IPS-18c (cell line): Measurements from ENCODE around the gene ETV1.
"Not testable (repeated sequence)": the region's sequence is repeated elsewhere in the genome, so short reads cannot be mapped to it uniquely, and the experiment has no call there.

Source experiments
- H3K4me3 ChIP-seq: 2 replicates; pipeline ENCODE4 v1.7.0; 2013; ENCODE audit warnings: low read depth, mild to moderate bottlenecking, low read length, moderate library complexity; ENCODE audit not compliant: insufficient read depth
- H3K9me3 ChIP-seq: one replicate; pipeline ENCODE4 v1.6.1; 2013; ENCODE audit warnings: mild to moderate bottlenecking, low read length, moderate library complexity; ENCODE audit not compliant: control insufficient read depth, insufficient read depth

Gene ETV1

GRCh38 chr7:13952921-13953320 lies 36.5 kb downstream of the ETV1 start:
- Histone ChIP-seq H3K4me3 (no peak overlapping the region), H3K9me3 (no peaks in the 10 kb centered on the region)

GRCh38 chr7:13949939-13950338 lies 39.5 kb downstream of the ETV1 start:
- H3K4me3 ChIP-seq = no peak overlapping the region

GRCh38 chr7:13949445-13949844 lies 40.0 kb downstream of the ETV1 start:
- H3K4me3 ChIP-seq = no peak overlapping the region
- H3K9me3 ChIP-seq = no peaks in the 10 kb centered on the region

More at GRCh38 chr7:13949939-13950338, 39.5 kb downstream of the ETV1 start:
- no peaks in the 10 kb centered on the region for H3K9me3 ChIP-seq

- Histone ChIP-seq H3K9me3 (no peaks in the 10 kb centered on the region), H3K4me3 (no peak overlapping the region)
These were observed 41.3 kb downstream of the ETV1 start for GRCh38 chr7:13948019-13948801.

GRCh38 chr7:13947535-13947934 lies 41.9 kb downstream of the ETV1 start:
- H3K9me3 ChIP-seq = no peaks in the 10 kb centered on the region
- H3K4me3 ChIP-seq = no peak overlapping the region

- no peaks in the 10 kb centered on the region for H3K9me3 ChIP-seq
- no peak overlapping the region for H3K4me3 ChIP-seq
These were observed 43.3 kb downstream of the ETV1 start for GRCh38 chr7:13946181-13946580.

GRCh38 chr7:13945670-13946069 lies 43.8 kb downstream of the ETV1 start:
- H3K4me3 ChIP-seq = no peak overlapping the region
- no peaks in the 10 kb centered on the region for H3K9me3 ChIP-seq

GRCh38 chr7:13933536-13933935 lies 55.9 kb downstream of the ETV1 start:
- Histone ChIP-seq H3K9me3 (no peaks in the 10 kb centered on the region), H3K4me3 (no peak overlapping the region)

GRCh38 chr7:13933091-13933490 lies 56.4 kb downstream of the ETV1 start:
- Histone ChIP-seq H3K4me3 (no peak overlapping the region), H3K9me3 (no peaks in the 10 kb centered on the region)

GRCh38 chr7:13932131-13932530 lies 57.3 kb downstream of the ETV1 start:
- Histone ChIP-seq H3K9me3 (no peaks in the 10 kb centered on the region), H3K4me3 (no peak overlapping the region)

- Histone ChIP-seq H3K4me3 (no peak overlapping the region), H3K9me3 (no peaks in the 10 kb centered on the region)
These were observed 68.4 kb downstream of the ETV1 start for GRCh38 chr7:13921062-13921461.

GRCh38 chr7:13920053-13920697 lies 69.3 kb downstream of the ETV1 start:
- no peak overlapping the region for H3K4me3 ChIP-seq

GRCh38 chr7:13918333-13918732 lies 71.1 kb downstream of the ETV1 start:
- not testable (repeated sequence) for H3K9me3 ChIP-seq, H3K4me3 ChIP-seq

More at GRCh38 chr7:13920053-13920697, 69.3 kb downstream of the ETV1 start:
- no peaks in the 10 kb centered on the region for H3K9me3 ChIP-seq

GRCh38 chr7:13917103-13917502 lies 72.4 kb downstream of the ETV1 start:
- not testable (repeated sequence) for H3K4me3 ChIP-seq, H3K9me3 ChIP-seq

GRCh38 chr7:13915891-13916290 lies 73.6 kb downstream of the ETV1 start:
- H3K4me3 ChIP-seq = no peak overlapping the region
- no peaks in the 10 kb centered on the region for H3K9me3 ChIP-seq

- Histone ChIP-seq H3K4me3 (no peak overlapping the region), H3K9me3 (no peaks in the 10 kb centered on the region)
These were observed 76.7 kb downstream of the ETV1 start for GRCh38 chr7:13912715-13913278.

- no peak overlapping the region for H3K4me3 ChIP-seq
- no peaks in the 10 kb centered on the region for H3K9me3 ChIP-seq
These were observed 77.6 kb downstream of the ETV1 start for GRCh38 chr7:13911909-13912308.

- Histone ChIP-seq H3K9me3 (no peaks in the 10 kb centered on the region), H3K4me3 (no peak overlapping the region)
These were observed 78.5 kb downstream of the ETV1 start for GRCh38 chr7:13910805-13911551.
